Activated naive CD8-positive, alpha-beta T cell (primary cell): ENCODE results near the gene PRM1.

Experiments used
- H3K27ac Mint-ChIP-seq: one replicate; pipeline ENCODE4 v1.8.0; 2021; ENCODE audit warnings: mixed read lengths
- H3K27me3 Mint-ChIP-seq: one replicate; pipeline ENCODE4 v1.8.0; 2021; ENCODE audit warnings: mixed read lengths
- H3K36me3 Mint-ChIP-seq: one replicate; pipeline ENCODE4 v1.8.0; 2021; ENCODE audit warnings: mixed read lengths
- H3K4me1 Mint-ChIP-seq: one replicate; pipeline ENCODE4 v1.8.0; 2021; ENCODE audit warnings: low read depth, mixed read lengths
- H3K4me3 Mint-ChIP-seq: one replicate; pipeline ENCODE4 v1.8.0; 2021; ENCODE audit warnings: mild to moderate bottlenecking, mixed read lengths
- H3K9me3 Mint-ChIP-seq: one replicate; pipeline ENCODE4 v1.8.0; 2021; ENCODE audit warnings: low read depth, mixed read lengths

The PRM1 gene

DNA sequence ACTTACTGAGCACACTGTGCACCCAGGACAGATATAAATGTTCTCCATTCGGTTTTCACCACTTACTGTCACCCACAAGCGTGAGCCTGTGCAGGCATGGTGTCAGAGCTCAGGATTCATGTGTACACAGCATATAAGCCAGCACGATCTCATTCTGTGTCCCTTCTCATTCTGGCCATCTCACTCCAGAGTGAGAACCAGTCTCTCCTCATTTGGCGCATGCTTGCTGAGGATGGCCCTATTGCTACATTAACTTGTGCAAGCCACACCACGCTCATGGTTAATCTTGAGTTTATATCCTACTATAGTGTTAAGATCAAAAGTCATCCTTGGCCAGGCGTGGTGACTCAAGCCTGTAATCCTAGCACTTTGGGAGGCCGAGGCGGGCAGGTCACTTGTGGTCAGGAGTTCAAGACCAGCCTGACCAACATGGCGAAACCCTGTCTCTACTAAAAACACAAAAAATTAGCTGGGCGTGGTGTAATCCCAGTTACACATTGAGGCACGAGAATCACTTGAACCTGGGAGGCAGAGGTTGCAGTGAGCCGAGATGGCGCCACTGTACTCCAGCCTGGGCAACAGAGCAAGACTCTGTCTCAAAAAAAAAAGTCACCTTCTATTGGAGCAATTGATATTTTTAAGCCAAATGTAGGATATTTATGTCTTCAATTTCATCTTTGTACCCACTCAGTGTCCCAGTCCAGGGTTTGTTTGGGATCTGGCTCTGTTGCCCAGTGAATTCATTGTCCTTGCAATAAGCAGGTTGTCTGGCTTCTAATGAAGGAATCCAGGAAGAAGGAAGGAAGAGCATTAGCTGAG lies 46.0 kb downstream of the PRM1 start:
- H3K9me3 Mint-ChIP-seq = no peaks in the 10 kb centered on the region
- no peaks in the 10 kb centered on the region for H3K36me3 Mint-ChIP-seq
- H3K4me1 Mint-ChIP-seq = peaks cover 56% of the 10 kb centered on the region
- H3K27me3 Mint-ChIP-seq = no peaks in the 10 kb centered on the region
- H3K4me3 Mint-ChIP-seq = peak overlapping the region; percentile 1
- peak overlapping the region; percentile 84 for H3K27ac Mint-ChIP-seq

DNA sequence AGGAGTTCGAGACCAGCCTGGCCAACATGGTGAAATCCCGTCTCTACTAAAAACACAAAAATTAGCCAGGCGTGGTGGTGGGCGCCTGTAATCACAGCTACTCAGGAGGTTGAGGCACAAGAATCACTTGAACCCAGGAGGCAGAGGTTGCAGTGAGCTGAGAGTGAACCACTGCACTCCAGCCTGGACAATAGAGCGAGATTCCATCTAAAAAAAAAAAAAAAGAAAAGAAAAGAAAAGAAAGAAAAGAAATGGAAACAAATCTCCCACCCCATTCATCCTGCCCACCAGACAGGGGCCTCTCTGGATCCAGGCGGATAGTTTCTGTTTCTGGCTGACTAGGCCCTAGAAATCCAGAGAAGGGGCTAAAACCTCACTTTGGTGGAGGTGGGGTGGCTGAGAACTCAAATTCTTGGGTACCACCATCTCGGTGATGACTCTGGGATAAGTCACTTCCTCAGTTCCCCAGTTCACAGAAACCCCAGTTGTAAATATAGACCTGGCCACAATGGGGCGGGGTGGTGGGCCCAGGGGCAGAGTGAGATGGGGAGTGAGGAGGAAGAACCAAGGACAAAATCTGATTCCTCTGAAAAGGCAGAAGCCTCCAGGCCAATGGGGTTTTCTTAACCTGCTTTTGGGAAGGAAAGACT lies 47.3 kb downstream of the PRM1 start:
- Mint-ChIP-seq H3K4me1 (peaks cover 60% of the 10 kb centered on the region), H3K9me3 (no peaks in the 10 kb centered on the region), H3K36me3 (no peaks in the 10 kb centered on the region), H3K27ac (peak overlapping the region; percentile 98), H3K27me3 (no peaks in the 10 kb centered on the region), H3K4me3 (peak overlapping the region; percentile 77)

DNA sequence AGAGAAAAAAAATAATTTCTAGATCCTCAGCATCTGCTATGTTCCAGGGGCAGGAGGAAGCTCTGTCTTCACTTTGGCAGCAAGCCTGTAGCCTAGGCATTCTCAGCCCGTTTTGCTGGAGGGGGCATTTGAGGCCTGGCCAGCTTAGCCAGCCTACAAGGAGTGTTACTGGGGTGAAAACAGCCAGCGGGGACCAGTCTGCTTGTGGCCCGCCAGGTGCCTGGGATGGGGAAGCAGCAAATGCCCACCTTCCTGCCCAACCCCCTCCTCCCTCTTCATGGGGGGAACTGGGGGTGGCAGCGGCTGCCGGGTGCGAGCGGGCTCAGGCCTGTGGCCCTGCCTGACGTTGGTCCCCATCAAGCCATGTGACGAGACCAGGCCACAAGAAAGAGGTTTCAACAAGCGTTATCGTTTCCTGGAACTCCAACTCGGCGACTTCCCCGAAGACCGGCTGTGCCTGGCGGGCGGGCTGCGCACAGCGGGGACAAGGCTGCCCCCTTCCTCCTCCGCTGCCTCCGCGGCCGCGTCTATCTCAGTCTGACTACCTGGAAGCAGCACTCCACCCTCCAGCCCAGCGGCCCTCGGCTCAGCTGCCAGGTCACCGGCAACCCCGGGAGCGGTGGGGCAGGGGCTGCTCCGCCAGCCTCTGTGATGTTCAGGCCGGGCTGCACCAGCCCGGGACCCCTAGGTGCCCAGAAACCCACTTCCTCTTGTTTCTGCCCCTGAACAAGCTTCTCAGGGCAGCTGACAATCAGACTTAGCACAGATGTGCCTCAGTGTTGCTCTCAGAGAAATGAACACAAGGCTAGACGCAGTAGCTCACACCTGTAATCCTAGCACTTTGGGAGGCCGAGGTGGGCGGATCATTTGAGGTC lies 48.0 kb downstream of the PRM1 start:
- Mint-ChIP-seq H3K9me3 (no peaks in the 10 kb centered on the region), H3K27ac (peak overlapping the region; percentile 98), H3K4me1 (peaks cover 67% of the 10 kb centered on the region), H3K36me3 (no peaks in the 10 kb centered on the region), H3K4me3 (peak overlapping the region; percentile 77), H3K27me3 (no peaks in the 10 kb centered on the region)

DNA sequence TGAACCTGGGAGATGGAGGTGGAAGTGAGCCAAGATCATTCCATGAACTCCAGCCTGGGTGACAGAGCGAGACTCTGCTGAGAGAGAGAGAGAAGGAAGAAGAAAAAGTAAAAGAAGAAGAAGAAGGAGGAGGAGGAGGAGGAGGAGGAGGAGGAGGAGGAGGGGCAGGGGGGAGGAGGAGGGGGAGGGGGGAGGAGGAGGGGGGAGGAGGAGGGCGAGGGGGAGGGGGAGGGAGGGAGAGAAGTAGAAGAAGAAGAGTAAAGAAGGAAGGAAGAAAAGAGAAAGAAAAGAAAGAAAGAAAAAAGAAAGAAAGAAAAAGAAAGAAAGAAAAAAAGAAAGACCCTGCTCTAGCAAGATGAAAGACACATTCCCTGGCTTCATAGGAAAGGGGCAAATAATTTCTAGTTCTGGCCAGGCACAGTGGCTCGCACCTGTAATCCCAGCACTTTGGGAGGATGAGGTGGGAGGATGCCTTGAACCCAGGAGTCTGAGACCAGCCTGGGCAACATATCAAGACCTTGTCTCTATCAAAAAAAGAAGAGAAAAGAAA lies 48.8 kb downstream of the PRM1 start:
- peaks cover 68% of the 10 kb centered on the region for H3K4me1 Mint-ChIP-seq
- H3K27me3 Mint-ChIP-seq = no peaks in the 10 kb centered on the region
- peak overlapping the region; percentile 98 for H3K27ac Mint-ChIP-seq
- H3K36me3 Mint-ChIP-seq = no peaks in the 10 kb centered on the region
- peak overlapping the region; percentile 77 for H3K4me3 Mint-ChIP-seq
- no peaks in the 10 kb centered on the region for H3K9me3 Mint-ChIP-seq

DNA sequence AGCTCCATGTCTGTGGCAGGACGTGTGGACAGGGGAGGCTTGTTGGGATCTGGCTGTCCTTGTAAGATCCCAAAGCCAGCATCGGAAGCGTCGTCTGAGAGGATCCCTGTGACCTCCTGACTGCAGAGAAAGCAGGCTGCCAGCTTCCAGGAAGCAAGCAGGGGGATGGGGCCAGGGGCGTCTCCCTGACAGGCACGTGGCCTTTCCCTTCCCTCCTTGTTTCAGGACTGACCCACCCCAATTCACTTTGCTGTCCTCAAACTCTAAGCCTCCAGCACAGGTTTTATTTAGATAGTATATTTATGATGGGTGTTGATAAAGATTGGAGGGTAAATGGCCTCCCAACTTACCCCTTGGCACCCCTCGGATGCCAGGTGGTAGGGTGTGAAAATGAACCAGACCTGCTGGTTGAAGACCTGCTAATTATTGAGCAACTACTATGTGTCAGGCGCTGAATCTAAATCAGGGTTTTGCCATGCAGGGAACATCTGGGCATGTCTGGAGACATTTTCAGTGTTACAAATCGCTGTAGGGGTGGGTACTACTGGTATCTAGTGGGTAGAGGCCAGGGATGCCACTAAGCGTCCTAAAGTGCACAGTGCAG lies 49.7 kb downstream of the PRM1 start:
- Mint-ChIP-seq H3K4me3 (peak overlapping the region; percentile 32), H3K27ac (peak overlapping the region; percentile 91), H3K27me3 (no peaks in the 10 kb centered on the region), H3K4me1 (peaks cover 67% of the 10 kb centered on the region), H3K36me3 (no peaks in the 10 kb centered on the region), H3K9me3 (no peaks in the 10 kb centered on the region)
